ENCODE results near the gene URB1. TPM values are rescaled to one million over a fixed set of nuclear protein-coding genes. Genes with fewer than 3 reads are reported as not detected.

The URB1 gene
- total and polyA plus RNA-seq, 2 of the 8 experiments (the other 6 are each of a cell fraction or from before 2014, with no cell fraction given), result 8.1 to 28.9 TPM

DNA sequence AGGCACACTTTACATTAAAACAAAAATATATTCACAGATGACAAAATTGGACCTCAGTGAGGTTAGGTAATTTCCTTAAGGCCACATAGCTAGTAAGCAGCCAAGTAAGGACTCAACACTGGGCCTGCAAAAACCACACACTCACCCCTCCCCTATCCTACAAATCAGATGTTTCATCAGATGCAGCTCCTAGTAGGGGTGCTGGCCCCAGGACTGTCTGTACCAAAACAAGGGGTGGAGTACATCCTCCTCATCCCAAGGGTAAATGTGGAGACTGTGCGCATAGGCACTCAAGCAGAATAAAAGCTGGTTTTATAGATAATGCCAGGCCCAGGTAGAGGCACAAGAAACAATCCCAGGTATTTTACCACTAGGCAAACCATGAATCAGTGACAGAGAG lies 25.7 kb downstream of the URB1 start:
- Histone ChIP-seq H4K20me1 (replicated peaks in 1 of 2; ENCODE audit: control insufficient read depth in 1 of 2, insufficient read depth in 2 of 2, low read length in 2 of 2) (peaks cover 0 to 7% of the 10 kb centered on the region in 2 experiments), H2BK12ac (ENCODE audit: low read depth, low read length) (no peak overlapping the region), H2AK5ac (ENCODE audit: low read depth, low read length) (no peak overlapping the region), H3K18ac (ENCODE audit: extremely low read depth, low read length) (no peak overlapping the region), H3K4me1 (replicated peaks in 1 of 4; ENCODE audit: control insufficient read depth in 3 of 4, insufficient read depth in 4 of 4, low read length in 3 of 4) (no peaks in the 10 kb centered on the region), H3K9ac (replicated peaks in 1 of 4; ENCODE audit: extremely low read depth in 1 of 4, low read depth in 3 of 4, low read length in 3 of 4) (no peak overlapping the region), H2BK5ac (ENCODE audit: low read depth, low read length) (no peak overlapping the region), H4K8ac (ENCODE audit: extremely low read depth, insufficient read depth, low read length) (no peak overlapping the region), H3K9me3 (ENCODE audit: insufficient read depth in 2 of 2, low read depth in 1 of 2, low read length in 1 of 2) (no peaks in the 10 kb centered on the region), H2BK15ac (ENCODE audit: low read length) (no peak overlapping the region), H3K4me2 (ENCODE audit: insufficient read depth in 1 of 2, low read depth in 2 of 2, low read length in 2 of 2) (no peak overlapping the region), H3K4ac (replicated peaks; ENCODE audit: insufficient read length, low read depth, low read length) (no peak overlapping the region), H3K23me2 (ENCODE audit: low read depth, low read length) (no peaks in the 10 kb centered on the region), H4K91ac (replicated peaks; ENCODE audit: insufficient read length, low read length) (no peak overlapping the region), H3K56ac (replicated peaks; ENCODE audit: insufficient read length, low read depth, low read length) (no peak overlapping the region), H2BK20ac (ENCODE audit: low read length) (no peak overlapping the region), H2BK120ac (replicated peaks; ENCODE audit: low read depth, low read length) (no peak overlapping the region), H3K14ac (ENCODE audit: insufficient read length) (no peak overlapping the region), H4K5ac (ENCODE audit: insufficient read length, low read depth, low read length) (no peak overlapping the region), H3K27me3 (replicated peaks in 1 of 4; ENCODE audit: control insufficient read depth in 3 of 4, extremely low read depth in 1 of 4, insufficient read depth in 3 of 4, low read length in 3 of 4) (no peaks in the 10 kb centered on the region), H3K27ac (ENCODE audit: low read depth, low read length) (no peak overlapping the region), H3K79me1 (ENCODE audit: low read depth, low read length) (peaks cover 4% of the 10 kb centered on the region; the same call in 1 of the 2 replicates), H3K36me3 (ENCODE audit: control insufficient read depth in 2 of 4, insufficient read depth in 4 of 4, low read length in 3 of 4) (peaks cover 18 to 78% (median 62%) of the 10 kb centered on the region in 4 experiments), H3K79me2 (ENCODE audit: control insufficient read depth in 1 of 2, insufficient read depth in 2 of 2, low read length in 2 of 2) (no peaks in the 10 kb centered on the region), H3K23ac (ENCODE audit: insufficient read length) (no peak overlapping the region), H3K4me3 (ENCODE audit: extremely low read depth in 1 of 4, insufficient read depth in 2 of 4, low read depth in 3 of 4, low read length in 4 of 4) (no peak overlapping the region), H2AFZ (ENCODE audit: low read length) (no peak overlapping the region)
- ChIA-PET CTCF (ENCODE audit: partially characterized antibody) (interaction anchor here (0.7 to 1.1 kb wide), 2 partner anchors 17 to 36 kb away, joined by 3 to 5 read pairs; no protein-coding TSS in a partner anchor), POLR2A (ENCODE audit: partially characterized antibody) (interaction anchor here (1.8 kb wide), 1 partner anchor 11 kb away, joined by 4 read pairs; no protein-coding TSS in a partner anchor)
- no peak for FAIRE-seq
- no peak for DNase-seq (ENCODE audit: low read depth in 1 of 2, low spot score in 2 of 2)
- WGBS, 2 experiments (ENCODE audit: extremely low coverage in 1 of 2, insufficient coverage in 1 of 2, insufficient read length in 1 of 2, insufficient replicate concordance in 2 of 2, low coverage in 1 of 2, low lambda C conversion rate in 2 of 2, missing lambda C conversion rate in 1 of 2), result 94% methylated on average over 1 of the region's 1 CpG; no CpG with 5 or more reads in 1 of the 2 experiments
- no peak for TF ChIP-seq BACH1 (IDR thresholded peaks at IDR 0.05; ENCODE audit: low read length)
- no peak for TF ChIP-seq GTF2F1 (IDR thresholded peaks at IDR 0.05; ENCODE audit: borderline replicate concordance, low read depth, low read length)
- no peak for TF ChIP-seq TEAD4 (IDR thresholded peaks at IDR 0.05; ENCODE audit: low read depth, low read length)
- TF ChIP-seq BCL11A (IDR thresholded peaks at IDR 0.05; ENCODE audit: low read depth in 2 of 2, low read length in 2 of 2), result no peak
- TF ChIP-seq BRCA1 (IDR thresholded peaks at IDR 0.05; ENCODE audit: low read depth, low read length), result no peak
- TF ChIP-seq, protein P1, sequence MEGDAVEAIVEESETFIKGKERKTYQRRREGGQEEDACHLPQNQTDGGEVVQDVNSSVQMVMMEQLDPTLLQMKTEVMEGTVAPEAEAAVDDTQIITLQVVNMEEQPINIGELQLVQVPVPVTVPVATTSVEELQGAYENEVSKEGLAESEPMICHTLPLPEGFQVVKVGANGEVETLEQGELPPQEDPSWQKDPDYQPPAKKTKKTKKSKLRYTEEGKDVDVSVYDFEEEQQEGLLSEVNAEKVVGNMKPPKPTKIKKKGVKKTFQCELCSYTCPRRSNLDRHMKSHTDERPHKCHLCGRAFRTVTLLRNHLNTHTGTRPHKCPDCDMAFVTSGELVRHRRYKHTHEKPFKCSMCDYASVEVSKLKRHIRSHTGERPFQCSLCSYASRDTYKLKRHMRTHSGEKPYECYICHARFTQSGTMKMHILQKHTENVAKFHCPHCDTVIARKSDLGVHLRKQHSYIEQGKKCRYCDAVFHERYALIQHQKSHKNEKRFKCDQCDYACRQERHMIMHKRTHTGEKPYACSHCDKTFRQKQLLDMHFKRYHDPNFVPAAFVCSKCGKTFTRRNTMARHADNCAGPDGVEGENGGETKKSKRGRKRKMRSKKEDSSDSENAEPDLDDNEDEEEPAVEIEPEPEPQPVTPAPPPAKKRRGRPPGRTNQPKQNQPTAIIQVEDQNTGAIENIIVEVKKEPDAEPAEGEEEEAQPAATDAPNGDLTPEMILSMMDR (IDR thresholded peaks at IDR 0.05; ENCODE audit: control extremely low read depth in 1 of 3, insufficient read depth in 1 of 3, low read depth in 1 of 3, low read length in 3 of 3), result no peak
- TF ChIP-seq SP2 (IDR thresholded peaks at IDR 0.05; ENCODE audit: low read length), result no peak
- no peak for TF ChIP-seq KDM5A (IDR thresholded peaks at IDR 0.05; ENCODE audit: low read length)
- no peak for TF ChIP-seq RFX5 (IDR thresholded peaks at IDR 0.05; ENCODE audit: borderline replicate concordance, low read depth, low read length)
- TF ChIP-seq CHD2 (IDR thresholded peaks at IDR 0.05; ENCODE audit: low read length), result no peak
- no peak for TF ChIP-seq SUZ12 (IDR thresholded peaks at IDR 0.05; ENCODE audit: low read length)
- no peak for TF ChIP-seq HDAC2 (IDR thresholded peaks at IDR 0.05; ENCODE audit: borderline replicate concordance in 1 of 2, low read depth in 2 of 2, low read length in 2 of 2)
